ENCODE results near the gene MYOCD. TPM values are rescaled to one million over a fixed set of nuclear protein-coding genes. Genes with fewer than 3 reads are reported as not detected.

Gene MYOCD
- total and polyA plus RNA-seq, 8 donors, result 3.3 to 14.9 (median 10.8) TPM

GRCh38 chr17:12712415-12712814 lies 46.7 kb downstream of the MYOCD start:
- TF ChIP-seq CTCF (IDR thresholded peaks at IDR 0.05), result no peak
- ATAC-seq (no peak), DNase-seq (no peak)
- Histone ChIP-seq H3K27me3 (no peaks in the 10 kb centered on the region), H3K9me3 (no peaks in the 10 kb centered on the region), H3K27ac (no peak overlapping the region), H3K36me3 (no peaks in the 10 kb centered on the region), H3K4me1 (no peaks in the 10 kb centered on the region), H3K4me3 (no peak overlapping the region)
- intact Hi-C loops (cut with DNase I), result no loop called here

GRCh38 chr17:12712941-12713340 lies 47.3 kb downstream of the MYOCD start:
- H3K4me3 ChIP-seq, result no peak overlapping the region
- intact Hi-C loops (cut with DNase I), result no loop called here
- DNase-seq (no peak), ATAC-seq (no peak)
- no peaks in the 10 kb centered on the region for H3K4me1 ChIP-seq
- no peaks in the 10 kb centered on the region for H3K36me3 ChIP-seq
- no peaks in the 10 kb centered on the region for H3K27me3 ChIP-seq
- no peak for TF ChIP-seq CTCF (IDR thresholded peaks at IDR 0.05)
- no peak overlapping the region for H3K27ac ChIP-seq
- no peaks in the 10 kb centered on the region for H3K9me3 ChIP-seq

- no peak overlapping the region for H3K27ac ChIP-seq
- no peaks in the 10 kb centered on the region for H3K36me3 ChIP-seq
- no peaks in the 10 kb centered on the region for H3K27me3 ChIP-seq
- intact Hi-C loops (cut with DNase I), result no loop called here
- no peak for DNase-seq
- TF ChIP-seq CTCF (IDR thresholded peaks at IDR 0.05), result no peak
- no peak for ATAC-seq
- H3K9me3 ChIP-seq, result no peaks in the 10 kb centered on the region
- H3K4me1 ChIP-seq, result no peaks in the 10 kb centered on the region
- H3K4me3 ChIP-seq, result no peak overlapping the region
These were observed 54.3 kb downstream of the MYOCD start for GRCh38 chr17:12719948-12720347.

GRCh38 chr17:12721581-12721980 lies 55.9 kb downstream of the MYOCD start:
- Histone ChIP-seq H3K36me3 (no peaks in the 10 kb centered on the region), H3K9me3 (no peaks in the 10 kb centered on the region), H3K4me3 (no peak overlapping the region), H3K27ac (no peak overlapping the region), H3K4me1 (no peaks in the 10 kb centered on the region), H3K27me3 (no peaks in the 10 kb centered on the region)
- DNase-seq (no peak), ATAC-seq (no peak)
- no peak for TF ChIP-seq CTCF (IDR thresholded peaks at IDR 0.05)
- intact Hi-C loops (cut with DNase I), result no loop called here

- no peak overlapping the region for H3K27ac ChIP-seq
- no peaks in the 10 kb centered on the region for H3K9me3 ChIP-seq
- ATAC-seq (no peak), DNase-seq (no peak)
- H3K36me3 ChIP-seq, result no peaks in the 10 kb centered on the region
- intact Hi-C loops (cut with DNase I), result no loop called here
- H3K4me3 ChIP-seq, result no peak overlapping the region
- TF ChIP-seq CTCF (IDR thresholded peaks at IDR 0.05), result no peak
- no peaks in the 10 kb centered on the region for H3K27me3 ChIP-seq
- no peaks in the 10 kb centered on the region for H3K4me1 ChIP-seq
These were observed 56.6 kb downstream of the MYOCD start for GRCh38 chr17:12722282-12722681.
